MCF 10A (cell line): Measurements from ENCODE around the gene SMURF1. TPM values are rescaled to one million over a fixed set of nuclear protein-coding genes. Genes with fewer than 3 reads are reported as not detected.

Experiments used
- BruUV-seq: library from RNA; stranded (reverse); fragments of 400-500 nt; replicated peaks from 2 replicates; lab custom pipeline; 2021; lab: Mats Ljungman, UMichigan
- CTCF ChIA-PET: fragments of 300-600 bp; sonication (Branson Sonifier 250); formaldehyde crosslinking; extraction: SDS; loops from one replicate; lab custom pipeline; 2021; ENCODE audit warnings: antibody characterized with exemption, inconsistent platforms; lab: Yijun Ruan, JAX
- POLR2A ChIA-PET: fragments of 300-600, 350-650 bp; sonication (Branson Sonifier 250); formaldehyde crosslinking; extraction: SDS; loops from one replicate; lab custom pipeline; 2020; ENCODE audit warnings: antibody characterized with exemption, inconsistent platforms; lab: Yijun Ruan, JAX
- DNase-seq: peaks from one replicate; pipeline ENCODE4 v3.0.0-alpha.2; 2018; ENCODE audit not compliant: unreplicated experiment
- H3K27ac Mint-ChIP-seq: one replicate; pipeline ENCODE4 v1.8.0; 2022; ENCODE audit warnings: mild to moderate bottlenecking, low read depth, mixed read lengths; ENCODE audit not compliant: unreplicated experiment
- H3K27me3 Mint-ChIP-seq: one replicate; pipeline ENCODE4 v1.8.0; 2022; ENCODE audit warnings: mixed read lengths; ENCODE audit not compliant: insufficient read depth, unreplicated experiment
- H3K36me3 Mint-ChIP-seq: one replicate; pipeline ENCODE4 v1.8.0; 2022; ENCODE audit warnings: mild to moderate bottlenecking, moderate library complexity, mixed read lengths; ENCODE audit not compliant: insufficient read depth, unreplicated experiment
- H3K4me1 Mint-ChIP-seq: one replicate; pipeline ENCODE4 v1.8.0; 2022; ENCODE audit warnings: mixed read lengths; ENCODE audit not compliant: insufficient read depth, unreplicated experiment
- H3K4me3 Mint-ChIP-seq: one replicate; pipeline ENCODE4 v1.8.0; 2022; ENCODE audit warnings: mild to moderate bottlenecking, moderate library complexity, mixed read lengths; ENCODE audit not compliant: unreplicated experiment
- H3K9me3 Mint-ChIP-seq: one replicate; pipeline ENCODE4 v1.8.0; 2022; ENCODE audit warnings: mixed read lengths; ENCODE audit not compliant: unreplicated experiment
- CTCF ChIP-seq: fragments of 200-600 bp; IDR thresholded peaks from one replicate; pipeline ENCODE4 v1.8.0; 2022; ENCODE audit warnings: antibody characterized with exemption, mild to moderate bottlenecking; ENCODE audit not compliant: unreplicated experiment
- intact Hi-C: fragments of 100-400 bp; cut with micrococcal nuclease; formaldehyde crosslinking; loops from 2 replicates; pipeline ENCODE4 v1.14.1; 2022
- total RNA-seq: library from RNA; stranded (reverse); gene quantifications from 2 replicates; pipeline ENCODE4 v1.2.3, GENCODE V29; 2022

SMURF1 gene
- total RNA-seq, 1 experiment from 2014 or later = 19.9 TPM

- BruUV-seq = no TSS peak
- Mint-ChIP-seq H3K36me3 (no peaks in the 10 kb centered on the region), H3K4me1 (peaks cover 26% of the 10 kb centered on the region), H3K4me3 (no peak overlapping the region), H3K27me3 (no peaks in the 10 kb centered on the region), H3K27ac (no peak overlapping the region), H3K9me3 (no peaks in the 10 kb centered on the region)
- POLR2A ChIA-PET = interaction anchor here (0.5 to 1.5 kb wide), 7 partner anchors 8 to 148 kb away, joined by 3 to 11 read pairs (median 3); no protein-coding TSS in a partner anchor
- TF ChIP-seq CTCF = no peak
- CTCF ChIA-PET = interaction anchor here (0.6 to 1.2 kb wide), 4 partner anchors 17 to 194 kb away, joined by 3 to 12 read pairs (median 3); no protein-coding TSS in a partner anchor
- intact Hi-C loops = no loop called here
- no peak for DNase-seq
Observed at GRCh38 chr7:99120916-99121315, 23.0 kb downstream of the SMURF1 start.

DNA sequence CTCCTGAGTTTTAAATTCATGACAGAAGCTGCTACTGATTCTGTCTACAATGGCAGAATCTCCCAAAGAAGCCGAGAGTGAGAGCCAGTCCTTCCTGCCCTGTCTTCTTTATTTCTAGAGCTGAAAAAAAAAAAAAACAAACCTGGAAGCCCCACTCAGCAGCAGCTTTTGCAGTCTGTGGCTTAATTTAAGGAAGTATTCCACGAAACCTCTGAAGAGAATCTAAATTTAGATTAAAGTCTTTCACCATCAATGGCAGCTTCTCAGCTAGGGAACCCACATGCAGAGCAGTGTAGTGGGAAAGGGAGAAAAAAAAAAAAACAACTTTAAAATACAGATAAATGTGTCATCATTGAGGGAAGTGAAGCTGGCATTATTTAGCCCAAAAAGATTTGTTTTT lies 23.4 kb downstream of the SMURF1 start:
- no TSS peak for BruUV-seq
- TF ChIP-seq CTCF = no peak

GRCh38 chr7:99118077-99118476 lies 25.8 kb downstream of the SMURF1 start:
- Mint-ChIP-seq H3K36me3 (no peaks in the 10 kb centered on the region), H3K27ac (no peak overlapping the region), H3K4me3 (no peak overlapping the region), H3K27me3 (no peaks in the 10 kb centered on the region), H3K9me3 (peaks cover 12% of the 10 kb centered on the region), H3K4me1 (peaks cover 12% of the 10 kb centered on the region)
- intact Hi-C loops = no loop called here
- ChIA-PET POLR2A (interaction anchor here (0.6 kb wide), 1 partner anchor 24 kb away, joined by 3 read pairs; no protein-coding TSS in a partner anchor), CTCF (no interaction called here)
- BruUV-seq = no TSS peak
- TF ChIP-seq CTCF = no peak
- DNase-seq = no peak

More for the DNA sequence above, 23.4 kb downstream of the SMURF1 start:
- intact Hi-C loops = no loop called here
- H3K27me3 Mint-ChIP-seq = no peaks in the 10 kb centered on the region
- no peak overlapping the region for H3K27ac Mint-ChIP-seq
- no peak for DNase-seq
- no peak overlapping the region for H3K4me3 Mint-ChIP-seq
- H3K4me1 Mint-ChIP-seq = peaks cover 22% of the 10 kb centered on the region
- POLR2A ChIA-PET = interaction anchor here (0.5 to 1.5 kb wide), 3 partner anchors 8 to 52 kb away, joined by 3 to 5 read pairs (median 4); no protein-coding TSS in a partner anchor
- H3K36me3 Mint-ChIP-seq = no peaks in the 10 kb centered on the region
- H3K9me3 Mint-ChIP-seq = no peaks in the 10 kb centered on the region
- CTCF ChIA-PET = interaction anchor here (0.8 to 1.2 kb wide), 3 partner anchors 17 to 194 kb away, joined by 3 to 12 read pairs (median 3); no protein-coding TSS in a partner anchor

- ChIA-PET CTCF (no interaction called here), POLR2A (interaction anchor here (1.2 kb wide), 1 partner anchor 11 kb away, joined by 3 read pairs; no protein-coding TSS in a partner anchor)
- no peak for TF ChIP-seq CTCF
- Mint-ChIP-seq H3K4me3 (no peak overlapping the region), H3K27ac (no peak overlapping the region), H3K9me3 (peaks cover 12% of the 10 kb centered on the region), H3K4me1 (peaks cover 24% of the 10 kb centered on the region), H3K27me3 (no peaks in the 10 kb centered on the region), H3K36me3 (no peaks in the 10 kb centered on the region)
- no peak for DNase-seq
- no TSS peak for BruUV-seq
- intact Hi-C loops = no loop called here
Observed at GRCh38 chr7:99116144-99116543, 27.8 kb downstream of the SMURF1 start.
